Embryonic facial prominence (tissue), 1 donor: ENCODE results near the gene LLPH.

Experiments used
- DNase-seq: peaks from one replicate; pipeline ENCODE4 v3.0.0-alpha.2; 2016; ENCODE audit errors: extremely low spot score

The LLPH gene

DNA sequence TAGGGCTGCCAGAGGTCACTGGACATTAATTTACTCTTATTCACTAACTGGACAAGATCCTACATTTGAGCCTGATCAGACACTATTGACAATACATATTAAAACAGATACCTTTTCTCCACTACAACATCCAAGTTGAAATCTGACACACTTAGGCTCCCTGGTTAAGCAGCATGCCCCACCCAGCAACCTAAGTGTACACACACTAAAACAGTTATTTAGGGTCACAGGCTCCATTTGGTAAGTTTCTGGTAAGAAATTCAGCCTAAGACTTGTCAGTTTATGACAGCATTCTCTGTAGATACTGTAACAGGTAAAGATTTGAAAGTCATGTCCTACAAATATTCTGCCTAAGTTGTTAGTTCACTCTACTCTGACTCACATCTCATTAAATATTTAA lies 12.3 kb upstream of the LLPH start:
- no peak for DNase-seq

- no peak for DNase-seq
Measured at GRCh38 chr12:66141299-66141698, 10.7 kb upstream of the LLPH start.

GRCh38 chr12:66140731-66141130 lies 10.2 kb upstream of the LLPH start:
- DNase-seq = no peak

DNA sequence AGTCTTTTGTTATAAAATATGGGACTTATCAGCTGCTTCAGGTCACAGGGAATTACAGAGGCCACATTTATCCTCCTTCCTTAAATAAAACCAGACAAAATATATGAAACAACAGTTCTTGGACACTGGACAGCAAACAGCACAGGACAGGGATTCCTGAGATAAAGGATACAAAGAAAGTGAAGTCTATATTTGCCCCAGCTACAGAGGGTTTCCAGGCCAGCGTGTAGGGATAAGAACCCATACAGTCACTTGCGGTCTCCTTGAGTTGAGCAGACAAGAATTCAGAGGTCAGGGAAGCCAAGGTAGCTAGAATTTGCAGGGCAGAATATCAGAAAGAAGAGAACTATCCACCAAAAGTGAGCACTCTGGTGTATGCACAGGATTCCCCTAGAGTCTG lies 8.8 kb upstream of the LLPH start:
- DNase-seq = no peak

- DNase-seq = no peak
Measured at GRCh38 chr12:66137937-66138336, 7.4 kb upstream of the LLPH start.

- DNase-seq = no peak
Measured at GRCh38 chr12:66132408-66132807, 1.9 kb upstream of the LLPH start.

GRCh38 chr12:66131067-66131688 lies 628 bp upstream of the LLPH start:
- DNase-seq = no peak

DNA sequence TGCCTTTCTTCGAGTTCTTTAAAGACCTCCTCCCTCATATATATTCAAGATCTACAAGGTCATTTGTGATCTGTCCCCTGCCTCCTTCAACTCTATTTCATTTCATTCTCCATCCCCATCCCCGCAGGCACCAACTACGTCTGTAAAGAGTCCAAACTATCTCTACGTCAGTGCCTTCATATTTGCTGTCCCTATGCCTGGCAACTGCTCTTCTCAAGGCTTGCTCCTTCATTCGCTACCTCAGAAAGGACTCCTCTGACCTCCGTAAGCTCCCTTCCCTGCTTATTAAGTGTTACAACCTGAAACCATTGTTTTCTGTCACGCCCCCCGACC lies 650 bp downstream of the LLPH start:
- no peak for DNase-seq

DNA sequence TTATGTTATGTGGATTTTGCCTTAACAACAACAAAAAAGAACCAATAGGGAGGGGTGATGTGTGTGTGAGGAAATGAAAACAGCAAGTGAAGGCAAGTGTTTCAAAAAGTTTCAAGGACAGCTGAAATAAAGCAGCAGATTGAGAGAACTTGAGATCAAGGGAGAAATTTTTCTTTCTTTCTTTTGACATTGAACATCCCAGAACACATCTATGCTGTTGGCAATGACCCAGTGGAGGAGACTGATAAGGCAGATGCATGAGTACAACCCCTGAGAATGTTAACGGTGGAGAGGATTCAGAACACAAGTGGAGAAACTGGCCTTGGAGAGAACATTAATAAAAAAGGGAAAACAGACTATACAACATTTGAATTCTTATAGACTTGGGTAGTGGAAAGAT lies 2.9 kb downstream of the LLPH start:
- no peak for DNase-seq

GRCh38 chr12:66120477-66120876 lies 10.1 kb downstream of the LLPH start:
- no peak for DNase-seq

DNA sequence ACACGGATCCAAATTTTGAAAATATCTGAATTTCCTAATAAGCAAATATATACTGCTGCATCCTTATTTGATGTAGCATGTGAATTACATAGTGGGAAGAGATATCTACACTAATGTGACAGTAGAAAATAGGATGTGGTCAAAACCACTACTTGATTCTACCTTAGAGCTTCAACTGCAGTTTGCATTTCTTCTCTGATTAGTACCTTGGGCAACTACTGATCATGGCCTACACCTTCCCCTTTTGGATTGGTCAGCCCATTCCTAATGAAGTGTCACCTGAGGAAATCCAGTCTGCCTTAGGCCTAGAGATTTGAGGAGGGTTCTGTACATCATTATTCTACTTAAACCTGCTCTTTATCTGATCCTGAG lies 10.7 kb downstream of the LLPH start:
- DNase-seq = no peak

DNA sequence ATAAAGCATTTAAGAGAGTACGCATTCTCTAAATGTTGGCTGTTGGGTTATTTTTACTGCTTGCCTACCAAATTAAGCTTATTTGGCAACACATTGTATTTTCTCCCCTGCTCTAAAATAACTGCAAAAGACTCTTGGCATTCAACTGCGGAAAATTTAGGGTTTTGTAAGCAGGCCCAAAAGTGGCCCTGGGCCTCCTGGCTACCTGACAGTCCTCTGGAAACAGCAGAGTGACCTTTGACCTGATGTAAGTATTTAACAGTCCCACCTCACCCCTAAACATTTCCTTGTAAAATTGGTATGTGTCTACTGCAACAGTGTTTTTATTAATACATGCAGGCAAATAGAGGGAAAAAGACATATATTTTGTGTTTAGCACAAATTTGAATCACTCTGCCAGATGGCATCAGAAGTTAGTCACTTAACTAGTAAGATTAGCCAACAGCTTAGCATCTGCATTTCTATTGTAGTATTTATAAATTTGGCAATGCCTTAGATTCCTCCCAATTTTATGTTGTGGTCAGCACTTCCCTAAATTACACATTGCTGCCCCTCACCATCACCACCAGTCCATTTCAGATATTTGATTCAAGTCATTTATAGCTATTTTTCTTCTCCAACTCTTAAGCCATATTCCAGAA lies 11.2 kb downstream of the LLPH start:
- no peak for DNase-seq

DNA sequence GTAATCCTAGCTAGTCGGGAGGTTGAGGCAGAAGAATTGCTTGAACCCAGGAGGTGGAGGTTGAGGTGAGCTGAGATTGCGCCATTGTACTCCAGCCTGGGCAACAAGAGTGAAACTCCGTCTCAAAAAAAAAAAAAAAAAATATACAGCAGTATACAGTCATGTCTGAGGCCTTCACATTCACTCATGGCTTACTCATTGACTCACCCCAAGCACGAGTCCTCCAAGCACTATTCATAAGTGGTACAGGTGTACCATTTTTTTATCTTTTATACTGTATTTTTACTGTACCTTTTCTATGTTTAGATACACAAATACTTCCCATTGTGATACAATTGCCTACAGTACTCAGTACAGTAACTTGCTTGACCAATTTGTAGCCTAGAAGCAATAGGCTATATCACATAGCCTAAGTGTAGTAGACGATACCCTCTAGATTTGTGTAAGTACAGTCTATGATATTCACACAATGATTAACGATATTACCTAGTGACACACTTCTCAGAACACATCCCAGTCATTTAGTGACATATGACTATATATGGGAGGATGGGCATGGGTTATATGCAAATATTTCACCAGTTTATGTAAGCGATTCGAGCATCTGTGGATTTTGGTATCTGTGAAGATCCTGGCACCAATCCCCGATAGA lies 12.2 kb downstream of the LLPH start:
- DNase-seq = no peak

DNA sequence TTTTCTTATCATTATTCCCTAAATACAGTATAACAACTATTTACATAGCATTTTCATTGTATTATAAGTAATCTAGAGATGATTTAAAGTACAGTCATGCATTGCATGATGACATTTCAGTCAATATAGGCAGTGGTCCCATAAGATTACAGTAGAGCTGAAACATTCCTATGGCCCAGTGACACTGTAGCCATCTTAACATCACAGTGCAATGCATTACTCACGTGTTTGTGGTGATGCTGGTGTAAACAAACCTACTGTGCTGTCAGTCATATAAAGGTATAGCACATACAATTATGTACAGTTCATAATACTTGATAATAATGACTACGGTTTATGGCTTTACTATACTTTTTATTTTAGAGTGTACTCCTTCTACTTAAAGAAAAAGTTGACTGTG lies 13.3 kb downstream of the LLPH start:
- no peak for DNase-seq

DNA sequence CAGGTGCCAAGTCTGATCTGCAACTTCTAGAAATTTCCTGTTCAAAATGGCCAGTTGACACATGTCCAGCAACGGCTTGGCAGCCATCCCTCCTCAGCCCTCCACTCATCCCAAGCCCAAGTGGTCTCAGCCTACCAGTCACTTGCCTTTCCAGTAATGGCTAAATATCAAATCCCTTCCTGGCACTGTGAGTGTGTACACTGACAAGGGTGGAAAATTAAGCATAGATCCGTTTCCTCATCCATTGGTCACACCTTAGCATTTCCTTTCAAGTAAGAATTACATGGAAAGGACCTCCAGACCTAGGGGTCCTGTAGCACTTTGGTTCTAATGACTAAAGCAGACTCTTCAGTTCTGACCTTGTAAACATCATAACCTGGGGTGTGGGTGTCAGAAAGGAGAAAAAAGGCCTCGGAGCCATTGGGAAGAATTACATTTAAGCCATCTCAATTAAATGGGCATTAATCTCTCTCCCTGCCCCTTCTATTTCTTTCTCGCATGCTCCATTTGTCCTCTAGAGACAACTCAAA lies 15.4 kb downstream of the LLPH start:
- no peak for DNase-seq

GRCh38 chr12:66113471-66113870 lies 17.1 kb downstream of the LLPH start:
- no peak for DNase-seq

- DNase-seq = no peak
Measured at GRCh38 chr12:66111605-66112004, 18.9 kb downstream of the LLPH start.

- peak; percentile 27 for DNase-seq
Measured at GRCh38 chr12:66109056-66109455, 21.5 kb downstream of the LLPH start.

DNA sequence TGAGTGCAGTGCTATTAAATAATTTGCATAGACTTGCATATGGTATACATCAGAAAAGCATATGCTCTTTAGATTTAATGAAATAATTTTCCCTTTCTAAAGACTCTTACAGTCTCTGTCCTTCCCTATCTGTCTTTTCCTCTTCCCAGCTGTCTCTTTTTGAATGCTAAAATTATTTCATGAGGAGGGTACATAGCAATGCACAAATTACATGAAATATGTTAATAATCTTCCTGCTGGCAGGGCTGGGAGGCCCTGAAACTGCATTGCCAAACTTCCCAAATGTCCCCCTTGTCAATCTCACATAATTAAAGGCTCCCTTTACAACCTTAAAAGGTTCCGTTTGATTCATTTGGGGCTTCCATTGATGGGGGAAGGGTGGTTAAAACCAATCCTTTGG lies 22.2 kb downstream of the LLPH start:
- no peak for DNase-seq

- peak; percentile 54 for DNase-seq
Measured at GRCh38 chr12:66107451-66107915, 23.1 kb downstream of the LLPH start.

- DNase-seq = no peak
Measured at GRCh38 chr12:66103016-66103913, 27.3 kb downstream of the LLPH start.

- no peak for DNase-seq
Measured at GRCh38 chr12:66092559-66093269, 37.8 kb downstream of the LLPH start.
